Peyer's patch (tissue), 4 donors: ENCODE data around the gene SOD1.

Source experiments
- CTCF ChIP-seq, 6 experiments: fragments of 450-650 bp in 4 of 6; fragments of 200-600 bp in 2 of 6; sonication (generic) in 1 of 6; IDR thresholded peaks; one replicate each; pipeline ENCODE4 v1.5.1; 2017 to 2019; ENCODE audit warnings: antibody characterized with exemption in 6 of 6, mild to moderate bottlenecking in 3 of 6, moderate library complexity in 1 of 6
- POLR2A ChIP-seq, 2 donors: fragments of 450-650 bp; IDR thresholded peaks; one replicate each; pipeline ENCODE4 v1.5.1; 2017; ENCODE audit warnings: antibody characterized with exemption in 2 of 2, mild to moderate bottlenecking in 2 of 2, moderate library complexity in 2 of 2

DNA sequence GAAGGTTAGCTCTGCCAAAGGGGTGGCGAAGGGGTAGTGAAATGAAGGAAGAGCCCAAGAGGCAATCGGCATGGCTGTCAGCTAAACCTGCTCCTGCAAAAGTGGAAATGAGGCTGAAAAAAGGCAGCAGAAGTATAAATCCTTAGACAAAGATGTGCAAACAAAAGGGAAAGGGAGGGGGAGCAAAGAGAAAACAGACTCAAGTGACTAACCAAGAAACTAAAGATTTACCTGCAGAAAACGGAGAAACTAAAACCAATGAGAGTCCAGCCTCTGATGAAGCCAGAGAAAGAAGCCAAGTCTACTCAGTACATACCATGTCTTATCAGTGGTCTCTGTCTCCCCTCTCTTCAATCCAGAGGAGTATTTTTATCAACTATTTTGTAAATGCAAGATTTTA is 47.1 kb downstream of the SOD1 start:
- TF ChIP-seq CTCF (IDR thresholded peaks at IDR 0.05): no peak
- TF ChIP-seq POLR2A (IDR thresholded peaks at IDR 0.05): no peak
